IPS DF 19.7 (cell line): Measurements from ENCODE around the gene MDK.

ENCODE experiments used
- DNase-seq: peaks from one replicate; pipeline ENCODE4 v3.0.0-alpha.2; 2013; ENCODE audit warnings: low read depth, low spot score

MDK gene

GRCh38 chr11:46382646-46383403 lies 1.4 kb downstream of the MDK start:
- DNase-seq = no peak

DNA sequence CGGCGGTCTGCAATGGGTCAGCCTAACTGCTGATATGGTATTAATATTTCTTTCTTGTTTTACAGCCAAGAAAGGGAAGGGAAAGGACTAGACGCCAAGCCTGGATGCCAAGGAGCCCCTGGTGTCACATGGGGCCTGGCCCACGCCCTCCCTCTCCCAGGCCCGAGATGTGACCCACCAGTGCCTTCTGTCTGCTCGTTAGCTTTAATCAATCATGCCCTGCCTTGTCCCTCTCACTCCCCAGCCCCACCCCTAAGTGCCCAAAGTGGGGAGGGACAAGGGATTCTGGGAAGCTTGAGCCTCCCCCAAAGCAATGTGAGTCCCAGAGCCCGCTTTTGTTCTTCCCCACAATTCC lies 1.9 kb downstream of the MDK start:
- no peak for DNase-seq

- DNase-seq = no peak
These were observed 2.7 kb downstream of the MDK start for GRCh38 chr11:46383974-46384701.

DNA sequence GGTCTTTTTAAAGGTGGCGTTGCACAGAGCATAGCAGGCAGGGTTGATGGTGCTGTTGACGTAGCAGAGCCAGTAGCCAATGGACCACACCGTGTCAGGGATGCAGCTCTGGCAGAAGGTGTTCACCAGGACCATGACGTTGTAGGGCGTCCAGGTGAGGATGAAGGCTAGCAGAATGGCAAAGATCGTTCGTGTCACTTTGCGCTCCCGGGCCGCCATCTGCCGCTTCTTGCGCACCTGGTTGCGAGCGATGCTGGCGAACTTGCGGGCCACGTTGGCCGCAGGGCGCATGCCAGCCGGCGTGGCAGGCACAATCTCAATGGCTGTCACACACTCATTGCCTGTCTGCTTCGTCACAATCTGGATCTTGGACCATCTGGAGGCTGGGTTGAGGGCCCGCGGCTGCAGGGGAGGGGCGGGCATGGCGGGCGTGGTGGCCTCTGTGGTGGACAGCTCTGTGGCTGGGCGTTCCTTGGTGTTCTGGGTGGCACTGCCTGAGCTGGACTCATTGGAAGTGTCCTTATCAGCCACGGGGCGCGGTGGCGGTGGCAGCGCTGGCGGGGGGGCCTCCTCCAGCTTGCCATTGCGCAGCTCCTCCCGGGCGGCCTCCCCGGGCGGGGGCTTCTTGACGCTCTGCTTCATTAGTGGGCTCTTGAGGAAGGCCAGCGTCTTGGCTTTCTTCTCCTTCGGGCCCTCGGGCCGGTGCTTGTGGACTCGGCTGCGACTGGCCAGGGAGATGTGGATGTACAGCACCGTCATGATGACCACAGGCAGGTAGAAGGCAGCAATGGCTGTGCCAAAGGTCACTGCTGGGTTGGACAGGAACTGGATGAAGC lies 3.9 kb downstream of the MDK start:
- no peak for DNase-seq

DNA sequence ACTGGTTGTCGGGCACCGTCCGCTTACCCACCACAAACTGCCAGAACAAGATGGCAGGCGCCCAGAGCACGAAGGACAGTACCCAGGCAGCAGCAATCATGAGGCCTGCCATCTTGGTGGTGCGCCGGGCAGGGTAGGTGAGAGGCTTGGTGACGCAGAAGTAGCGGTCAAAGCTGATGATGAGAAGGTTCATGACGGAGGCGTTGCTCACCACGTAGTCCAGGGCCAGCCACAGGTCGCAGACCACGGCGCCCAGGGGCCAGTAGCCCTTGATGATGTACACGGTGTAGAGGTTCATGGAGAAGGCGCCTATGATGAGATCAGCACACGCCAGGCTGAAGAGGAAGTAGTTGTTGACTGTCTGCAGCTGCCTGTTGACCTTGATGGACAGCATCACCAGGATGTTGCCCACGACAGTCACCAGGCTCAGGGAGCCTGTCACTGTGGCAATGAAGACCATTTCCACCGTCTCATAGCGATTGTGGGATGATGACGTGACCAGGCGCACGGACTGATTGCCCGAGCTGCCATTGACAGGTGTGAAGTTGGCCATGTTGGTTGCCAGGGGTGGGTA lies 4.6 kb downstream of the MDK start:
- no peak for DNase-seq

DNA sequence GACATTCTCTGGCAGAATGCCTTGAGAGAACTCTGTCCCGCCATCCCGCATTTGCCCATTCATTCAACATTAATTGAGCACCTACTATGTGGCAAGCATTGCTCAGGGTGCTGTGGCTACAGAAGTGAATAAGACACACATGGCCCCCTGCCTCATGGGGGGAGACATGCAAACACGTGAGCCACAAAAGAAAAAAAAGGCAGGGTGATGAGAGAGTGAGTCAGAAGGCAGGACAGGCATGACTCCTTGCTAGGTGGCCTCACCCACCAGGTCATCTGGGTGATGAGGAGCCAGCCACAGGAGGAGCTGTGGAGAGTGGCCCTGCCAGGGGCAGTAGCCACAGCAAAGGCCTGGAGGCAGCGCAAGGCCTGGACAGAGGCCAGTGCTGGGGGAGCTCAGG lies 5.2 kb downstream of the MDK start:
- no peak for DNase-seq

- no peak for DNase-seq
These were observed 6.0 kb downstream of the MDK start for GRCh38 chr11:46387456-46387855.

GRCh38 chr11:46387919-46388618 lies 6.6 kb downstream of the MDK start:
- no peak for DNase-seq

DNA sequence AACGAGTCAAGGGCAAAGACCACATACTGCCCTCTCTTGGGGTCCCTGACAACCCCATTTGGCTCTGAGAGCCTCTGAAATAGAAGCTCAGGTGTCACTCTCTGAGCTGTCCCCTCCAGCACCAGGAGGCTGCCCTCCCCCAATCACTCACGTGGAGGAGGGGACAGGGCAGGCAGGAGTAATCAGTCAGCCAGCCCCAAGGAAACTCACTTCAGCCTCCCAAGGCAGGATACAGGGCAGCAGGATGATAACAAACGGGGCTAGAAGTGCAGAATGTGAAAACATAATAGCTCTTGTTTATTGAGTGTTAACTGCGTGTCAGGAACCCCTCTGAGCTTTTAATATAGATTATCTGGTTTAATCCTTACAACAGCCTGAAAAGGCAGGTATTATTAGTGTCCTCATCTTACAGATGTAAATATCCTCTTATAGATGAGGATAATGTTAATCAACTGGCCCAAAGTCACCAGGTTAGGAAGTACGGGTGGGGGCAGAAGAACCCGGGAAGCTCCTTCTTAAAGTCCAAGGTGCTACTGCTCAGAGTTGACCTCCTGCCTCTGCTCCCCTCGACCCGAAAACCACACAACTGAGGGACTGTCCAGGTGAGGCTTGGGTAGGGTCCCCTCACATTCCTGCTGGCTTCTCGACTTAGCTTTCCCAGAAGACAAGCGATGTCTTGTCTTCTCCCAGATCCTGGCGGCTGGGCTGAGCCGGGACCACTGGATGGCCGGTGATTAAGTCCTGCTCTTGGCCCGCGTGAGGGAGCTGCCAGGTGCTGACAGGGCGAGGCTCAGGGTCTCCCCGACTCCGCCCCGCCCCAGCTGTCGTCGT lies 7.4 kb downstream of the MDK start:
- DNase-seq = no peak

GRCh38 chr11:46389450-46390330 lies 8.2 kb downstream of the MDK start:
- DNase-seq = no peak

- DNase-seq = no peak
These were observed 9.1 kb downstream of the MDK start for GRCh38 chr11:46390331-46391171.

- DNase-seq = no peak
These were observed 9.7 kb downstream of the MDK start for GRCh38 chr11:46391186-46391577.

GRCh38 chr11:46391578-46392420 lies 10.3 kb downstream of the MDK start, which contains the start of gene CHRM4:
Gene CHRM4, minus strand, starts transcription at chr11:46391776. Its CDS starts 5,219 bp downstream, at chr11:46386557.
- DNase-seq = no peak

GRCh38 chr11:46392421-46393230 lies 11.2 kb downstream of the MDK start:
- no peak for DNase-seq

GRCh38 chr11:46393231-46393616 lies 11.8 kb downstream of the MDK start:
- no peak for DNase-seq

DNA sequence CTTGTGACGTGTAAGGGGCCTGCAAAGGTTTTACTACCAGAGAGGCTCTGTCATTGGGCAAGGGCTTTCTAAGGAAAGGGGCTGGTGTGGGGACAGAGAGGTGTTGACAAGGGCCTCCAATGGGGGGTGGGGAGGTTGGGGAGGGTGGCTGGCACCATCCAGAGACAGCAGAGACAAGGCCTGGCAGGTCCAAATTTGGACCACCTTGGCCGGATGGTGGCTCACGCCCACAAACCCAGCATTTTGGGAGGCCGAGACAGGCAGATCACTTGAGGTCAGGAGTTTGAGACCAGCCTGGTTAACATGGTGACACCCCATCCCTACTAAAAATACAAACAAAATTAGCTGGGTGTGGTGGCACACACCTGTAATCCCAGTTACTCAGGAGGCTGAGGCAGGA lies 12.3 kb downstream of the MDK start:
- DNase-seq = no peak

DNA sequence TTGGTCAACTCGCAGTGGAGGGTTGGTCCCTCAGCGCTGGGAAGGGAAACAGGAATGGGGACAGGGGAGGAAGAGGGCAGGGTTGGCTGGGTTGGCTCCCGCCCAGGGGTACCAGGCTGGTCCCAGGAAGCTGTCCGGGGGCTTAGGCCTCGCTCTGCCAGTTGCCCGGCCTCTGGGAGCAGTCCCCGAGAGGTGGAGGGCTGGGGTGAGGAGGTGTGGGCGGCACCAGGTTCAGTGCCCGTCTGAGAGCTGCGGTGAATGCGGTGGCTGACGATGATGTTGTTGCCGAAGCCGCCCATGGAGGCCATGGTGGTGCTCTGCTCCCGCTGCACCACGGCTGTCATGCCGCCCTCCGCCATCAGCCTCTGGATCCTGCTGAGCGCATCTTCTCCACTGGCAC lies 16.1 kb downstream of the MDK start:
- DNase-seq = no peak
